Ishikawa (cell line): ENCODE results near the gene WDR62.

Experiments used
- CEBPB ChIP-seq: IDR thresholded peaks from 2 replicates; pipeline ENCODE4 v1.6.1; 2012
- CREB1 ChIP-seq: IDR thresholded peaks from 2 replicates; pipeline ENCODE4 v1.6.1; 2012; ENCODE audit warnings: low read depth
- EGR1 ChIP-seq: IDR thresholded peaks from 2 replicates; pipeline ENCODE4 v1.6.1; 2012
- EP300 ChIP-seq: IDR thresholded peaks from 2 replicates; pipeline ENCODE4 v1.6.1; 2012; ENCODE audit warnings: borderline replicate concordance
- FOXM1 ChIP-seq: IDR thresholded peaks from 2 replicates; pipeline ENCODE4 v1.6.1; 2012; ENCODE audit warnings: low read depth, borderline replicate concordance
- NFIC ChIP-seq: IDR thresholded peaks from 2 replicates; pipeline ENCODE4 v1.6.1; 2012
- RAD21 ChIP-seq: IDR thresholded peaks from 2 replicates; pipeline ENCODE4 v1.6.1; 2012; ENCODE audit warnings: low read depth
- TAF1 ChIP-seq: IDR thresholded peaks from 2 replicates; pipeline ENCODE4 v1.6.1; 2012; ENCODE audit warnings: low read depth, mild to moderate bottlenecking
- TCF12 ChIP-seq: IDR thresholded peaks from 2 replicates; pipeline ENCODE4 v1.6.1; 2012; ENCODE audit warnings: low read depth
- TEAD4 ChIP-seq: IDR thresholded peaks from 2 replicates; pipeline ENCODE4 v1.6.1; 2012
- YY1 ChIP-seq: IDR thresholded peaks from 2 replicates; pipeline ENCODE4 v1.6.1; 2012; ENCODE audit warnings: low read depth
- ZBTB7A ChIP-seq: IDR thresholded peaks from 2 replicates; pipeline ENCODE4 v1.6.1; 2012; ENCODE audit warnings: low read depth
- TF ChIP-seq, protein P1 (sequence below): IDR thresholded peaks from 2 replicates; pipeline ENCODE4 v1.6.1; 2012
- TF ChIP-seq, protein P2 (sequence below): IDR thresholded peaks from 2 replicates; pipeline ENCODE4 v1.6.1; 2012; ENCODE audit warnings: low read depth, mild to moderate bottlenecking
- TF ChIP-seq, protein P3 (sequence below): IDR thresholded peaks from 2 replicates; pipeline ENCODE4 v1.6.1; 2012

The WDR62 gene

DNA sequence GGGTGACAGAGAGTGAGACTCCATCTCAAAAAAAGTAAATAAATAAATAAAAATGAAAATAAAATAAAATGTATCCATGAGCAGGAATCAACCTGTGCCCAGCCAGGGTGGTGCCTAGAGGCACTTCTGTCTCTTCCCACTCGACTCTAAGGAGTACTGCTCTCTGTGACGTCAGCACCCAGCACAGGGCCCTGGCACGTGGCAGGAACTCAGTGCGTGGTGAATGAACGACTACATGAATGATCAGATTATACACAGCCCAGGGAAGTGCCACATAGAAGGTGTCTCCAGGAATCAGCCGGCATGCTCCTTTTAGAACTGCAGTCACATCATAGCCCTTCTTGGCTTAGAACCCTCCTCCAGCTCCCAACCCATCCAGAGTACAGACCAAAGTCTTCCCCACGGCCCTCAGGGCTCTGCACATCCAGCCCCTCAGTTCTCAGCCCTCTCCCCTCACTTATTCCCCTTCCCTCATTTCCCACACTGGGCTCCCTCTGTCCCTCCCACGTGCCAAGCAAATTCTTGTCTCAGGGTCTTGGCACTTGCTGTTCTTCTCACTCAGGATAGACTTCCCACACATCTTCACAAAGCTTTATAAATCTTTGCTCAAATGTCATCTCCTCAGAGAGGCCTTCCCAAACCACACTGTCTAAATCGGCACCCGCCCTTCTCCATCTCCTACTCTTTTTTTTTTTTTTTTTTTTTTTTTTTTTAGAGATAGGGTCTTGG lies 26.2 kb upstream of the WDR62 start:
- no peak for TF ChIP-seq TEAD4
- TF ChIP-seq TCF12, result no peak
- TF ChIP-seq EGR1, result no peak
- no peak for TF ChIP-seq YY1
- TF ChIP-seq RAD21, result no peak
- no peak for TF ChIP-seq CEBPB
- TF ChIP-seq EP300, result no peak
- no peak for TF ChIP-seq CREB1
- TF ChIP-seq, protein P1, sequence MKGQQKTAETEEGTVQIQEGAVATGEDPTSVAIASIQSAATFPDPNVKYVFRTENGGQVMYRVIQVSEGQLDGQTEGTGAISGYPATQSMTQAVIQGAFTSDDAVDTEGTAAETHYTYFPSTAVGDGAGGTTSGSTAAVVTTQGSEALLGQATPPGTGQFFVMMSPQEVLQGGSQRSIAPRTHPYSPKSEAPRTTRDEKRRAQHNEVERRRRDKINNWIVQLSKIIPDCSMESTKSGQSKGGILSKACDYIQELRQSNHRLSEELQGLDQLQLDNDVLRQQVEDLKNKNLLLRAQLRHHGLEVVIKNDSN, result no peak
- TF ChIP-seq, protein P2, sequence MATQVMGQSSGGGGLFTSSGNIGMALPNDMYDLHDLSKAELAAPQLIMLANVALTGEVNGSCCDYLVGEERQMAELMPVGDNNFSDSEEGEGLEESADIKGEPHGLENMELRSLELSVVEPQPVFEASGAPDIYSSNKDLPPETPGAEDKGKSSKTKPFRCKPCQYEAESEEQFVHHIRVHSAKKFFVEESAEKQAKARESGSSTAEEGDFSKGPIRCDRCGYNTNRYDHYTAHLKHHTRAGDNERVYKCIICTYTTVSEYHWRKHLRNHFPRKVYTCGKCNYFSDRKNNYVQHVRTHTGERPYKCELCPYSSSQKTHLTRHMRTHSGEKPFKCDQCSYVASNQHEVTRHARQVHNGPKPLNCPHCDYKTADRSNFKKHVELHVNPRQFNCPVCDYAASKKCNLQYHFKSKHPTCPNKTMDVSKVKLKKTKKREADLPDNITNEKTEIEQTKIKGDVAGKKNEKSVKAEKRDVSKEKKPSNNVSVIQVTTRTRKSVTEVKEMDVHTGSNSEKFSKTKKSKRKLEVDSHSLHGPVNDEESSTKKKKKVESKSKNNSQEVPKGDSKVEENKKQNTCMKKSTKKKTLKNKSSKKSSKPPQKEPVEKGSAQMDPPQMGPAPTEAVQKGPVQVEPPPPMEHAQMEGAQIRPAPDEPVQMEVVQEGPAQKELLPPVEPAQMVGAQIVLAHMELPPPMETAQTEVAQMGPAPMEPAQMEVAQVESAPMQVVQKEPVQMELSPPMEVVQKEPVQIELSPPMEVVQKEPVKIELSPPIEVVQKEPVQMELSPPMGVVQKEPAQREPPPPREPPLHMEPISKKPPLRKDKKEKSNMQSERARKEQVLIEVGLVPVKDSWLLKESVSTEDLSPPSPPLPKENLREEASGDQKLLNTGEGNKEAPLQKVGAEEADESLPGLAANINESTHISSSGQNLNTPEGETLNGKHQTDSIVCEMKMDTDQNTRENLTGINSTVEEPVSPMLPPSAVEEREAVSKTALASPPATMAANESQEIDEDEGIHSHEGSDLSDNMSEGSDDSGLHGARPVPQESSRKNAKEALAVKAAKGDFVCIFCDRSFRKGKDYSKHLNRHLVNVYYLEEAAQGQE, result no peak
- TF ChIP-seq FOXM1, result no peak
- no peak for TF ChIP-seq NFIC
- TF ChIP-seq, protein P3, sequence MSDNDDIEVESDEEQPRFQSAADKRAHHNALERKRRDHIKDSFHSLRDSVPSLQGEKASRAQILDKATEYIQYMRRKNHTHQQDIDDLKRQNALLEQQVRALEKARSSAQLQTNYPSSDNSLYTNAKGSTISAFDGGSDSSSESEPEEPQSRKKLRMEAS, result no peak
- TF ChIP-seq ZBTB7A, result no peak
- TF ChIP-seq TAF1, result no peak

DNA sequence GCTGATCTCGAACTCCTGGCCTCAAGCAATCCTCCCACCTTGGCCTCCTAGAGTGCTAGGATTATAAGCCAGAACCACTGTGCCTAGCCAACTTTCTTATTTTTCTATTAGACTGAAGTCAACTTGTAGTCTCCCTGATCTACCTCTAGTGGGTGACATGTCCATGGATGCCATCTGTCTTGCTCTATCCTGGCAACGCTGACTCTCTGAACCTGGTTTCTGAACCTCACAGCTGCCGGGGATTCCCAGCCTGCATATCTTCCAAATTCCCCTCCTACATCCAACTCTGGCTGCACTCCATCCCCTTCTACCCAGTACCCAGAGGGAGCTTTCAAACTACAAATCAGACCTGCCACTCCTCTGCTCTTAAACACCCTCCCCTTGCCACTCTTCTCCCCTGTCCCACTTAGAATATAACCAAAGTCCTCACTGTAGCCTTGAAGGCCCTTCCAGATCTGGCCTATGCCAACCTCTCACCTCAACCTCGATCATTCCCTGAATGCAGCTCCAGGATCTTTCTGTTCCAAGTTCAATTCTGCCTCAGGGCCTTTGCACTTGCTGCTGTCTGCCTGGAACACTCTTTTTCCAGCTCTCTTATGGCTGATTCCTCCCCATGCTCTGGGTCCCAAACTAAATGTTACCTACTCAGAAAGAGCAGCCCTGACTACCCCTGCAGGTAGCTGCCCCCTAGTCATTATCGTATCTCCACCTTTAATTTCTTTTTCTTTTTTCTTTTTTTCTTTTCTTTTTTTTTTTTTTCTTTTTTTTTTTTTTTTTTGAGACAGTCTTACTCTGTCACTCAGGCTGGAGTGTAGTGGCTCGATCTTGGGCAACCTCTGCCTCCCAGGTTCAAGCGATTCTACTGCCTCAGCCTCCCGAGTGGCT lies 24.2 kb upstream of the WDR62 start:
- TF ChIP-seq TEAD4 (no peak), TCF12 (no peak), NFIC (no peak)

DNA sequence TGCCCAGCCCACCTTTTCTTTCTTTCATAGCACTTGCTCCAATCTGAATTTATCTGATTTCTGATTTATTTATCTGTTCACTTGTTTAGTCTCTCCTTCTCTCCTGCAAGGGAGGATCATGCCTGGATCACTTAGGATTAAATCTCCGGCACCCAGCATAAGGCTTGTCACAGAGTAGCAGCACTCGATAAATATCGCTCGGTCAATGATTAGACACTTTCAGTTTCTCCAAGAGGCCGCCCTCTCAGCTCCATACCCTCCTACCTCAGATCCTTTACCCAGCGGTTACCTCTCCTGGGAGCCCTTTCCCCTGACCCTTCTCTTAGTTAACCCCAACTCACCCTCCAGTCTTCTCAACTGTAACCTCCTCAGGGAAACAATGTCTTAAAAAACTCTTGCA lies 23.4 kb upstream of the WDR62 start:
- TF ChIP-seq, protein P2, result no peak
- TF ChIP-seq NFIC, result no peak
- no peak for TF ChIP-seq RAD21
- TF ChIP-seq, protein P1, result no peak
- TF ChIP-seq CEBPB, result no peak
- no peak for TF ChIP-seq TCF12
- TF ChIP-seq EP300, result no peak
- TF ChIP-seq YY1, result no peak
- TF ChIP-seq, protein P3, result no peak
- TF ChIP-seq TAF1, result no peak
- TF ChIP-seq CREB1, result no peak
- no peak for TF ChIP-seq TEAD4

DNA sequence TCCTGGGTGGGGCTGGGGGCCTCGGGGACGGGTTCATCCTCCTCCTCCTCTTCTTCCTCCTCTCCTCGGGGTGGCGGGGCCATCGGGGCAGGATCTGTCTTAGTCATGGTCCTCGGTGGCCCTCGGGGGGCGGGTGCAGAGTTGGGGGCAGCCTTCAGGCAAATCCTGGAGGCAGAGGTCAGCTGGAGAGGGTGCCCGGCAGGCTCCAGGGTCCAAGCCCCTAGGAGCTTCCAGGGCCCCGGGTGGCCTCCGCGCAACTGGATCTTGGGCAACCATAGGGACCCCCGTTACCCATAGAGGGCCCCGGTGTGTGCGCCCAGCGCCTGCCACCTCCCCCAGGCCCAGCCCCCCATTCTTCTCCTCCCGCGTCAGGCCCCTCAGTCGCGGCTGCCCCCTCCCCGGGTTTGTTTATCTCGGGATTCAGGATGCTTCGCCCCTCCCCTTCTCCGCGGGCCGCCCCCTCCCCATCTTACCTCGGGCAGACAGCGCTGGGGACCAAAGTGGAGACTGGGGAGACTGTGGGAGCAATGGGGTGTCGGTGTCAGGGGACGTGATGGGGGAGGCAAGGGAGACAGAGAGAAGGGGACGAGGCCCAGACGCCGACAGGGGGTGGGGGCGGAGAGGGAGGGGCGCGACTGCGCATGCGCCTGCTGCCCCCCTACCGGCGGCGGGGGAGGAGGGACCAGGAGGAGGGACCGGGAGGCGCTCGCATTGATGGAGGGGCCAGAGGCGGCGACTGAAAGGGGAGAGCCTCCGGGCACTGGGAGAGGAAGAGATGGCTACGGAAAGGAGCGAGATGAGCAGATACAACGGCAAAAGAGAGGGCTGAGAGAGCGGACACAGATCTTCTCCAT lies 22.2 kb upstream of the WDR62 start, which contains the start of gene CLIP3:
CLIP3 (minus strand) TSS at position 623 of the 854 bp plus-strand sequence; CDS start at position 107, 516 bp downstream.
- no peak for TF ChIP-seq CEBPB
- TF ChIP-seq ZBTB7A, result no peak; the same call in 1 of the 2 replicates
- TF ChIP-seq, protein P1, result no peak
- no peak for TF ChIP-seq RAD21
- no peak for TF ChIP-seq TAF1
- no peak for TF ChIP-seq YY1
- no peak for TF ChIP-seq EP300
